Thyroid gland (tissue), 4 donors: ENCODE results near the gene ZFP42. TPM values are rescaled to one million over a fixed set of nuclear protein-coding genes. Genes with fewer than 3 reads are reported as not detected.

Experiments
- DNase-seq, 2 donors: peaks; one replicate each; pipeline ENCODE4 v3.0.0-alpha.2; 2019
- H3K27ac ChIP-seq, 3 donors: fragments of 200-600 bp; sonication (generic); 1 replicate in 2 of 3; 2 replicates in 1 of 3; pipeline ENCODE4 v1.5.1; 2016 to 2019; ENCODE audit warnings: mild to moderate bottlenecking in 1 of 3, moderate library complexity in 1 of 3
- H3K27me3 ChIP-seq: fragments of 200-600 bp; sonication (generic); one replicate; pipeline ENCODE4 v1.5.1; 2019
- H3K36me3 ChIP-seq, 2 donors: fragments of 200-600 bp; sonication (generic); one replicate each; pipeline ENCODE4 v1.5.1; 2016 to 2019
- H3K4me1 ChIP-seq, 2 donors: fragments of 200-600 bp; sonication (generic); one replicate each; pipeline ENCODE4 v1.5.1; 2017 to 2019
- H3K4me3 ChIP-seq, 3 donors: fragments of 200-600 bp; sonication (generic); replicated peaks in 1 of 3; 1 replicate in 2 of 3; 2 replicates in 1 of 3; pipeline ENCODE4 v1.5.1; 2016; ENCODE audit warnings: mild to moderate bottlenecking in 1 of 3
- H3K9me3 ChIP-seq: fragments of 200-600 bp; sonication (generic); one replicate; pipeline ENCODE4 v1.5.1; 2017
- POLR2A ChIP-seq, 2 donors: fragments of 450-650 bp; IDR thresholded peaks; one replicate each; pipeline ENCODE4 v1.6.1; 2017; ENCODE audit warnings: antibody characterized with exemption in 2 of 2, mild to moderate bottlenecking in 2 of 2, moderate library complexity in 1 of 2
- WGBS, 2 donors: methylation state at CpG; one replicate each; pipeline ENCODE4 v1.1.5; 2017; 5-methylcytosine and 5-hydroxymethylcytosine counted together
- intact Hi-C: fragments of 100-400 bp; cut with DNase I; formaldehyde crosslinking; loops from one replicate; pipeline ENCODE4 v1.15.1; 2023
- total RNA-seq, 4 donors: library from RNA; depleted of rRNA; stranded (reverse); fragments of >200 nt; gene quantifications; one replicate each; pipeline ENCODE4 v1.2.3, GENCODE V29; 2016
- TF ChIP-seq, protein P1 (sequence below), 6 experiments: fragments of 200-600 bp in 3 of 6; fragments of 450-650 bp in 3 of 6; sonication (generic) in 3 of 6; IDR thresholded peaks; one replicate each; pipeline ENCODE4 v1.5.1; 2016 to 2019; ENCODE audit warnings: antibody characterized with exemption in 6 of 6, mild to moderate bottlenecking in 2 of 6, inconsistent platforms in 1 of 6, moderate library complexity in 1 of 6

The ZFP42 gene
- total RNA-seq, 4 donors from 2014 or later, result not detected

DNA sequence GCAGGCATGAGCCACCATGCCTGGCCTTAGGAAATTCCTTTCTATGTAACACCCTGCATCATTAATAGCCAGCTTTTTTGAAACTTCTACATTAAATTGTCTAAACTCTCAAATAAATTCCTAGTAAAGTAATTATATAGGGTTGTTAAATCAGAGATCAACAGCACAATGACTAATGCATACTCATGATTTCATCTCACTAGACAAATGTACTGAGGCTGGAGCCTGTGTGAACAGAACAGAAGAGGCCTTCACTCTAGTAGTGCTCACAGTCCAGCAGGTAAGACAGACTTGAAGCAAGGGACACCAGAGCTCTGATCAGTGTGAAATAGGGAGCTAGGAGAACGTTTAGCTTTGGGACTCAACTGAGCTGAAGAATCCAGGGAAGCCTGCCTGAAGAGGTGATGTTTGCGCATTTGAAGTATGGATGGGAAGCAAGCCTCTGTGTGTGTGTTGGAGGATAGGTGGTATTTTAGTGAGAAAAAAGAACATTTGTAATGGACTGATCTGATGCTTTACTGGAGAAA lies 3.9 kb downstream of the ZFP42 start:
- Histone ChIP-seq H3K36me3 (no peaks in the 10 kb centered on the region), H3K9me3 (no peaks in the 10 kb centered on the region), H3K27me3 (no peaks in the 10 kb centered on the region), H3K27ac (no peak overlapping the region), H3K4me1 (no peaks in the 10 kb centered on the region), H3K4me3 (no peak overlapping the region)
- intact Hi-C loops, result no loop called here
- 80 to 81% methylated on average over 2 of the region's 2 CpGs for WGBS, 2 donors
- TF ChIP-seq, protein P1, sequence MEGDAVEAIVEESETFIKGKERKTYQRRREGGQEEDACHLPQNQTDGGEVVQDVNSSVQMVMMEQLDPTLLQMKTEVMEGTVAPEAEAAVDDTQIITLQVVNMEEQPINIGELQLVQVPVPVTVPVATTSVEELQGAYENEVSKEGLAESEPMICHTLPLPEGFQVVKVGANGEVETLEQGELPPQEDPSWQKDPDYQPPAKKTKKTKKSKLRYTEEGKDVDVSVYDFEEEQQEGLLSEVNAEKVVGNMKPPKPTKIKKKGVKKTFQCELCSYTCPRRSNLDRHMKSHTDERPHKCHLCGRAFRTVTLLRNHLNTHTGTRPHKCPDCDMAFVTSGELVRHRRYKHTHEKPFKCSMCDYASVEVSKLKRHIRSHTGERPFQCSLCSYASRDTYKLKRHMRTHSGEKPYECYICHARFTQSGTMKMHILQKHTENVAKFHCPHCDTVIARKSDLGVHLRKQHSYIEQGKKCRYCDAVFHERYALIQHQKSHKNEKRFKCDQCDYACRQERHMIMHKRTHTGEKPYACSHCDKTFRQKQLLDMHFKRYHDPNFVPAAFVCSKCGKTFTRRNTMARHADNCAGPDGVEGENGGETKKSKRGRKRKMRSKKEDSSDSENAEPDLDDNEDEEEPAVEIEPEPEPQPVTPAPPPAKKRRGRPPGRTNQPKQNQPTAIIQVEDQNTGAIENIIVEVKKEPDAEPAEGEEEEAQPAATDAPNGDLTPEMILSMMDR (IDR thresholded peaks at IDR 0.05), result no peak
- TF ChIP-seq POLR2A (IDR thresholded peaks at IDR 0.05), result no peak
- no peak for DNase-seq

- no peaks in the 10 kb centered on the region for H3K9me3 ChIP-seq
Observed at GRCh38 chr4:188002323-188002722, 6.8 kb downstream of the ZFP42 start.

DNA sequence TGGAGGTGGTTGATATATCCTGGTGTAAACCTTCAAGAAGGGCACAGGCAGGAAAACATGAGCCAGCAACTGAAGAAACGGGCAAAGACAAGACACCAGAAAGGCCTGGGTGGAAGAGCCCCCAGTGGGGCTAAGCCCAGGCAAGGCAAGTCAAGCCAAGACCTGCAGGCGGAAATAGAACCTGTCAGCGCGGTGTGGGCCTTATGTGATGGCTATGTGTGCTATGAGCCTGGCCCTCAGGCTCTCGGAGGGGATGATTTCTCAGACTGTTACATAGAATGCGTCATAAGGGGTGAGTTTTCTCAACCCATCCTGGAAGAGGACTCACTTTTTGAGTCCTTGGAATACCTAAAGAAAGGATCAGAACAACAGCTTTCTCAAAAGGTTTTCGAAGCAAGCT lies 7.2 kb downstream of the ZFP42 start:
- WGBS, 2 donors, result 95 to 97% methylated on average over 7 of the region's 7 CpGs
- TF ChIP-seq POLR2A (IDR thresholded peaks at IDR 0.05), result no peak
- TF ChIP-seq, protein P1 (IDR thresholded peaks at IDR 0.05), result no peak
- no peak for DNase-seq
- Histone ChIP-seq H3K4me3 (no peak overlapping the region), H3K36me3 (no peaks in the 10 kb centered on the region), H3K27me3 (no peaks in the 10 kb centered on the region), H3K9me3 (no peaks in the 10 kb centered on the region), H3K4me1 (no peaks in the 10 kb centered on the region), H3K27ac (no peak overlapping the region)
- intact Hi-C loops, result no loop called here

More at GRCh38 chr4:188002323-188002722, 6.8 kb downstream of the ZFP42 start:
- Histone ChIP-seq H3K4me1 (no peaks in the 10 kb centered on the region), H3K27me3 (no peaks in the 10 kb centered on the region), H3K36me3 (no peaks in the 10 kb centered on the region), H3K4me3 (no peak overlapping the region), H3K27ac (no peak overlapping the region)
- no peak for DNase-seq
- TF ChIP-seq, protein P1 (IDR thresholded peaks at IDR 0.05), result no peak
- no peak for TF ChIP-seq POLR2A (IDR thresholded peaks at IDR 0.05)
- 76 to 84% methylated on average over 2 of the region's 2 CpGs for WGBS, 2 donors
- intact Hi-C loops, result no loop called here

GRCh38 chr4:188005561-188005960 lies 10.0 kb downstream of the ZFP42 start:
- Histone ChIP-seq H3K27ac (no peak overlapping the region), H3K27me3 (no peaks in the 10 kb centered on the region), H3K9me3 (no peaks in the 10 kb centered on the region), H3K4me3 (no peak overlapping the region), H3K4me1 (no peaks in the 10 kb centered on the region), H3K36me3 (no peaks in the 10 kb centered on the region)
- no peak for DNase-seq
- intact Hi-C loops, result no loop called here
- no peak for TF ChIP-seq POLR2A (IDR thresholded peaks at IDR 0.05)
- TF ChIP-seq, protein P1 (IDR thresholded peaks at IDR 0.05), result no peak
- WGBS, 2 donors, result 72 to 89% methylated on average over 3 of the region's 3 CpGs

DNA sequence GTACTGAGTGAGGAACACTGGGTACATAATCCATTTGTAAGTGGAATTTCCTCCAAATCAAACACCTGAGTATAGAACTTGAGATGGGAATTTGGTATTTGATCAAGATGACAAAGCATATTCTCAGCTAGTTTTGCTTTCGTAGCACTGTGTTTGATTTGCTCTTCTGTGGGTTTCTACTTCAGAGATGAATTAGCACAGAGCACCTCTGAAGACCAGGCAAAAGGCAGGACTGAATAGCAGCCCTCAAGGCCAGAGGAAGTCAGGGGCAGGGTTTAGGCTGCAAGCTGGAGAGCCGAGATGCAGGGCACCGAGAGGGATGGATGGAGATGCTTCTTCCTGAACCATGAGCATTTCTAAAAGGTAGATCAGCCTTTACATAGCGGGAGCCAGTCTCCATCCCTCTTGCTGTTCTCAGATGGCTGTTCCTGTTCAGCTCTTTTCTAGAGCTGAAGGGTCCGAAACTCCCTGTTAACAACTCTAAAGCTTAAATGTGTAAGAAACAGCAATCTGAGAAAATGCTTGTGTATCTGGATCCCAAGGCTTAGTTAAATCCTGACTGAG lies 10.8 kb downstream of the ZFP42 start:
- Histone ChIP-seq H3K27ac (no peak overlapping the region), H3K4me1 (no peaks in the 10 kb centered on the region), H3K36me3 (no peaks in the 10 kb centered on the region), H3K9me3 (no peaks in the 10 kb centered on the region), H3K27me3 (no peaks in the 10 kb centered on the region), H3K4me3 (no peak overlapping the region)
- DNase-seq, result no peak
- no peak for TF ChIP-seq POLR2A (IDR thresholded peaks at IDR 0.05)
- TF ChIP-seq, protein P1 (IDR thresholded peaks at IDR 0.05), result no peak
- intact Hi-C loops, result no loop called here
- 79 to 85% methylated on average over 5 of the region's 5 CpGs for WGBS, 2 donors
